ENCODE measurements around the gene CYSLTR1.
"Not testable (repeated sequence)": the region's sequence is repeated elsewhere in the genome, so short reads cannot be mapped to it uniquely, and the experiment has no call there.

The CYSLTR1 gene

DNA sequence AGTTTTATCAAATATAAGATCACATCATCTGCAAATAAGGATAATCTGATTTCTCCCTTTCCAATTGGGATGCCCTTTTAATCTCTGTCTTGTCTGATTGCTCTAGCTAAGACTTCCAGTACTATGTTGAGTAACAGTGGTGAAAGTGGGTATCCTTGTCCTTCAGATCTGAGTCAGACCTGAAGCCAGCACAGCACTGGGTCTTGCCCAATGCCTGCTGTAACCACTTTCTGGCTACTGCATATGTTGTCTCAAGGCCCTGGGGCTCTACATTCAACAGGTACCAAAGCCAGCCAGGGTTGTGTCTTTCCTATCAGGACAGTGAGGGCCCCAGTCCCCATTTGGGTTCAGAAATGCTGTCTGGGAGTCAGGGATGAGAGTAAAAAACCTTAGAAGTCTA, 90.3 kb downstream of the CYSLTR1 start:
- TF ChIP-seq CTCF (IDR thresholded peaks at IDR 0.05; ENCODE audit: low read depth, low read length): no peak
- H3K4me3 ChIP-seq (ENCODE audit: low read depth, low read length): no peak overlapping the region

DNA sequence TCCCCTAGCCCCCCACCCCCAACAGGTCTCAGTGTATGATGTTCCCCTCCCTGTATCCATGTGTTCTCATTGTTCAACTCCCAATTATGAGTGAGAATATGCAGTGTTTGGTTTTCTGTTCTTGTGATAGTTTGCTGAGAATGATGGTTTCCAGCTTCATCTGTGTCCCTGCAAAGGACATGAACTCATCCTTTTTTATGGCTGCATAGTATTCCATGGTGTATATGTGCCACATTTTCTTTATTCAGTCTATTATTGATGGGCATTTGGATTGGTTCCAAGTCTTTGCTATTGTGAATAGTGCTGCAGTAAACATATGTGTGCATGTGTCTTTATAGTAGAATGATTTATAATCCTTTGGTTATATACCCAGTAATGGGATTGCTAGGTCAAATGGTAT, 101.4 kb downstream of the CYSLTR1 start:
- H3K4me3 ChIP-seq (ENCODE audit: low read depth, low read length): not testable (repeated sequence)
